ENCODE measurements around the gene VPS11.

Gene VPS11

GRCh38 chr11:119121008-119121810 is 53.6 kb downstream of the VPS11 start, which contains the start of gene HINFP:
Gene HINFP, plus strand, starts transcription at chr11:119121580. Its CDS starts 5,365 bp downstream, at chr11:119126945.
- DNase-seq (ENCODE audit: low read depth in 2 of 2) = peak; percentile 99 to 100

GRCh38 chr11:119121811-119122124 is 54.1 kb downstream of the VPS11 start:
- no peak for DNase-seq (ENCODE audit: low read depth in 2 of 2)

GRCh38 chr11:119125821-119126220 is 58.2 kb downstream of the VPS11 start:
- no peak for DNase-seq (ENCODE audit: low read depth in 2 of 2)

- DNase-seq (ENCODE audit: low read depth in 2 of 2) = no peak
Observed at GRCh38 chr11:119126675-119127268, 59.2 kb downstream of the VPS11 start.

GRCh38 chr11:119130662-119131061 is 63.0 kb downstream of the VPS11 start:
- DNase-seq (ENCODE audit: low read depth in 2 of 2) = no peak

Data from stimulated activated CD4-positive, alpha-beta T cell treated with anti-CD3 and anti-CD28 coated beads, Interleukin-15, amount 100 ng/mL, for 48 hours (primary cell).